Gastroesophageal sphincter (tissue), 3 donors: Measurements from ENCODE around the gene MTA3.

ENCODE experiments used
- POLR2A ChIP-seq, 2 donors: fragments of 450-650 bp; IDR thresholded peaks; one replicate each; pipeline ENCODE4 v1.6.1; 2017; ENCODE audit warnings: antibody characterized with exemption in 2 of 2, mild to moderate bottlenecking in 2 of 2, moderate library complexity in 1 of 2
- POLR2AphosphoS5 ChIP-seq: sonication (generic); formaldehyde crosslinking; IDR thresholded peaks from one replicate; pipeline ENCODE4 v1.6.1; 2017; ENCODE audit warnings: antibody characterized with exemption
- TF ChIP-seq, protein P1 (sequence below), 4 experiments: fragments of 200-600 bp in 2 of 4; fragments of 450-650 bp in 2 of 4; sonication (generic) in 1 of 4; IDR thresholded peaks; one replicate each; pipeline ENCODE4 v1.5.1; 2017 to 2019; ENCODE audit warnings: antibody characterized with exemption in 4 of 4, mild to moderate bottlenecking in 2 of 4, moderate library complexity in 2 of 4

DNA sequence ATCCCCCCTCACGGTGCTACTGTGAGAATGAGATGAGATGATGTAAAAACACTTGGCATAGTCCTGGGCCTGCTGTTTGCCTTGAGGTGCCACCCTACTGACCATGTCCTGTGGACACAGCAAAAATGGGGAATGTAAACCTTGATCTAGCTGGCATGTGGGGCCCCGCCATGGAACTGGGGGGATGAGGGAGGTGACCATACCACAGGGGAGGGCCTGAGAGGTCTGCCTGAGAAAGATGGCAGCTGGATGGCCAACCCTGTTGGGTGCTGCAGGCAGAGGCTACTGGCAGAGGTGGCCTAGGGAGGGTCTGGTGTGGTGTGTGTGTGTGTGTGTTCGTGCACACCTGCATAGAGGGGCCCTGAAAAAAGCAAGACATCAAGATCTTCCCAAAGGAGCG, 223.2 kb downstream of the MTA3 start:
- TF ChIP-seq, protein P1, sequence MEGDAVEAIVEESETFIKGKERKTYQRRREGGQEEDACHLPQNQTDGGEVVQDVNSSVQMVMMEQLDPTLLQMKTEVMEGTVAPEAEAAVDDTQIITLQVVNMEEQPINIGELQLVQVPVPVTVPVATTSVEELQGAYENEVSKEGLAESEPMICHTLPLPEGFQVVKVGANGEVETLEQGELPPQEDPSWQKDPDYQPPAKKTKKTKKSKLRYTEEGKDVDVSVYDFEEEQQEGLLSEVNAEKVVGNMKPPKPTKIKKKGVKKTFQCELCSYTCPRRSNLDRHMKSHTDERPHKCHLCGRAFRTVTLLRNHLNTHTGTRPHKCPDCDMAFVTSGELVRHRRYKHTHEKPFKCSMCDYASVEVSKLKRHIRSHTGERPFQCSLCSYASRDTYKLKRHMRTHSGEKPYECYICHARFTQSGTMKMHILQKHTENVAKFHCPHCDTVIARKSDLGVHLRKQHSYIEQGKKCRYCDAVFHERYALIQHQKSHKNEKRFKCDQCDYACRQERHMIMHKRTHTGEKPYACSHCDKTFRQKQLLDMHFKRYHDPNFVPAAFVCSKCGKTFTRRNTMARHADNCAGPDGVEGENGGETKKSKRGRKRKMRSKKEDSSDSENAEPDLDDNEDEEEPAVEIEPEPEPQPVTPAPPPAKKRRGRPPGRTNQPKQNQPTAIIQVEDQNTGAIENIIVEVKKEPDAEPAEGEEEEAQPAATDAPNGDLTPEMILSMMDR (IDR thresholded peaks at IDR 0.05): no peak
- TF ChIP-seq POLR2A (IDR thresholded peaks at IDR 0.05) (no peak), POLR2AphosphoS5 (no peak)
